ENCODE data around the gene GXYLT2.

Gene GXYLT2

GRCh38 chr3:72887705-72888545 lies at the start of gene GXYLT2:
GXYLT2 (plus strand) TSS chr3:72888046; CDS start chr3:72888234, 188 bp downstream.
- peak; percentile 56 for DNase-seq

- no peak for DNase-seq
These were observed 48.8 kb upstream of the GXYLT2 start for GRCh38 chr3:72839057-72839456.

- DNase-seq, result no peak
These were observed 43.3 kb upstream of the GXYLT2 start for GRCh38 chr3:72844436-72844993.

GRCh38 chr3:72846166-72846565 lies 41.7 kb upstream of the GXYLT2 start:
- no peak for DNase-seq

GRCh38 chr3:72847282-72847681 lies 40.6 kb upstream of the GXYLT2 start:
- DNase-seq, result no peak

- DNase-seq, result peak; percentile 88
These were observed 39.8 kb upstream of the GXYLT2 start, which contains the start of gene SHQ1 for GRCh38 chr3:72847751-72848702. SHQ1 (minus strand) TSS chr3:72848445; CDS start chr3:72848340, 105 bp downstream.

- peak; percentile 51 for DNase-seq
These were observed 39.2 kb upstream of the GXYLT2 start for GRCh38 chr3:72848703-72849081.

- no peak for DNase-seq
These were observed 32.8 kb upstream of the GXYLT2 start for GRCh38 chr3:72855001-72855400.

GRCh38 chr3:72860053-72860452 lies 27.8 kb upstream of the GXYLT2 start:
- DNase-seq, result no peak

- no peak for DNase-seq
These were observed 27.0 kb upstream of the GXYLT2 start for GRCh38 chr3:72860846-72861245.

- no peak for DNase-seq
These were observed 25.3 kb upstream of the GXYLT2 start for GRCh38 chr3:72862314-72863090.

GRCh38 chr3:72872183-72872582 lies 15.7 kb upstream of the GXYLT2 start:
- no peak for DNase-seq

GRCh38 chr3:72887343-72887704 lies 522 bp upstream of the GXYLT2 start:
- DNase-seq, result no peak

GRCh38 chr3:72888546-72889309 lies 882 bp downstream of the GXYLT2 start:
- DNase-seq, result no peak

- DNase-seq, result no peak
These were observed 1.7 kb downstream of the GXYLT2 start for GRCh38 chr3:72889310-72890165.

- DNase-seq, result no peak
These were observed 2.5 kb downstream of the GXYLT2 start for GRCh38 chr3:72890166-72890925.

- no peak for DNase-seq
These were observed 3.4 kb downstream of the GXYLT2 start for GRCh38 chr3:72891053-72891855.

GRCh38 chr3:72892081-72892775 lies 4.4 kb downstream of the GXYLT2 start:
- no peak for DNase-seq
